Naive thymus-derived CD4-positive, alpha-beta T cell (primary cell): Measurements from ENCODE around the gene HOTAIR. TPM values are rescaled to one million over a fixed set of nuclear protein-coding genes. Genes with fewer than 3 reads are reported as not detected.

Experiments used
- ATAC-seq: fragments of 150-1000 bp; cut with Tn5 transposase; 2 replicates; pipeline ENCODE4 v1.10.0; 2021; ENCODE audit warnings: mild to moderate bottlenecking, moderate library complexity
- CTCF ChIA-PET: fragments of 350-600 bp; sonication (Branson Sonifier 250); formaldehyde crosslinking; loops from one replicate; lab custom pipeline; 2021; ENCODE audit warnings: antibody characterized with exemption; lab: Charles Lee
- POLR2A ChIA-PET: fragments of 350-600 bp; sonication (Branson Sonifier 250); formaldehyde crosslinking; loops from one replicate; lab custom pipeline; 2021; ENCODE audit warnings: antibody characterized with exemption, inconsistent platforms; lab: Charles Lee
- DNase-seq, 9 donors: peaks; one replicate each; pipeline versions ENCODE4 v3.0.0 to v3.0.0-alpha.2; 2020 to 2022; ENCODE audit warnings: mixed read lengths in 1 of 9
- H3K27ac ChIP-seq: one replicate; pipeline ENCODE4 v1.7.0; 2013; ENCODE audit warnings: mild to moderate bottlenecking, low read depth, low read length, moderate library complexity
- H3K27me3 ChIP-seq, 2 donors: one replicate each; pipeline ENCODE4 v1.7.0; 2013; ENCODE audit warnings: low read length in 2 of 2, mild to moderate bottlenecking in 2 of 2, moderate library complexity in 2 of 2; ENCODE audit not compliant: control insufficient read depth in 2 of 2, insufficient read depth in 2 of 2
- H3K36me3 ChIP-seq, 3 experiments: 1 replicate in 2 of 3; 2 replicates in 1 of 3; pipeline ENCODE4 v1.7.0; 2013; ENCODE audit warnings: low read length in 3 of 3, mild to moderate bottlenecking in 3 of 3, moderate library complexity in 1 of 3; ENCODE audit not compliant: insufficient read depth in 3 of 3, control insufficient read depth in 2 of 3
- H3K4me1 ChIP-seq, 2 donors: one replicate each; pipeline ENCODE4 v1.7.0; 2013; ENCODE audit warnings: low read length in 2 of 2, mild to moderate bottlenecking in 2 of 2, moderate library complexity in 1 of 2; ENCODE audit not compliant: control insufficient read depth in 2 of 2, insufficient read depth in 2 of 2
- H3K4me3 ChIP-seq: 2 replicates; pipeline ENCODE4 v1.7.0; 2013; ENCODE audit warnings: mild to moderate bottlenecking, low read length
- H3K9me3 ChIP-seq, 3 experiments: 1 replicate in 2 of 3; 2 replicates in 1 of 3; pipeline ENCODE4 v1.7.0; 2013; ENCODE audit warnings: low read length in 3 of 3; ENCODE audit not compliant: control insufficient read depth in 2 of 3
- H3K27ac Mint-ChIP-seq, 9 donors: one replicate each; pipeline ENCODE4 v1.8.0; 2020 to 2022; ENCODE audit warnings: mixed read lengths in 9 of 9, mild to moderate bottlenecking in 8 of 9, moderate library complexity in 5 of 9, inconsistent platforms in 2 of 9
- H3K27me3 Mint-ChIP-seq, 5 donors: one replicate each; pipeline ENCODE4 v1.8.0; 2021 to 2022; ENCODE audit warnings: mixed read lengths in 5 of 5, mild to moderate bottlenecking in 1 of 5
- H3K36me3 Mint-ChIP-seq, 5 donors: one replicate each; pipeline ENCODE4 v1.8.0; 2020 to 2022; ENCODE audit warnings: mixed read lengths in 5 of 5, mild to moderate bottlenecking in 3 of 5, inconsistent platforms in 1 of 5
- H3K4me1 Mint-ChIP-seq, 7 donors: one replicate each; pipeline ENCODE4 v1.8.0; 2020 to 2022; ENCODE audit warnings: mixed read lengths in 7 of 7, mild to moderate bottlenecking in 3 of 7, inconsistent platforms in 1 of 7
- H3K4me3 Mint-ChIP-seq, 10 donors: one replicate each; pipeline ENCODE4 v1.8.0; 2020 to 2022; ENCODE audit warnings: mild to moderate bottlenecking in 10 of 10, mixed read lengths in 10 of 10, moderate library complexity in 6 of 10, inconsistent platforms in 2 of 10
- H3K9me3 Mint-ChIP-seq, 11 donors: one replicate each; pipeline ENCODE4 v1.8.0; 2020 to 2022; ENCODE audit warnings: mixed read lengths in 11 of 11, mild to moderate bottlenecking in 4 of 11, inconsistent platforms in 1 of 11, moderate library complexity in 1 of 11
- intact Hi-C, 2 donors: fragments of 100-400 bp; cut with micrococcal nuclease; formaldehyde crosslinking; loops; one replicate each; pipeline ENCODE4 v1.15.1; 2023
- polyA plus RNA-seq, 2 donors: library from polyadenylated mRNA; unstranded; fragments of 300-500 nt; fragmentation: Illumina TruSeq; gene quantifications; one replicate each; pipeline ENCODE4 v1.2.3, GENCODE V29; 2021
- total RNA-seq, 6 experiments: library from RNA in 5 of 6; stranded (reverse) in 5 of 6; gene quantifications; 1 replicate in 5 of 6; 2 replicates in 1 of 6; pipeline ENCODE4 v1.2.3 and lab custom pipeline; 2021 to 2026

HOTAIR gene
- total and polyA plus RNA-seq, 7 experiments from 2014 or later = not detected

DNA sequence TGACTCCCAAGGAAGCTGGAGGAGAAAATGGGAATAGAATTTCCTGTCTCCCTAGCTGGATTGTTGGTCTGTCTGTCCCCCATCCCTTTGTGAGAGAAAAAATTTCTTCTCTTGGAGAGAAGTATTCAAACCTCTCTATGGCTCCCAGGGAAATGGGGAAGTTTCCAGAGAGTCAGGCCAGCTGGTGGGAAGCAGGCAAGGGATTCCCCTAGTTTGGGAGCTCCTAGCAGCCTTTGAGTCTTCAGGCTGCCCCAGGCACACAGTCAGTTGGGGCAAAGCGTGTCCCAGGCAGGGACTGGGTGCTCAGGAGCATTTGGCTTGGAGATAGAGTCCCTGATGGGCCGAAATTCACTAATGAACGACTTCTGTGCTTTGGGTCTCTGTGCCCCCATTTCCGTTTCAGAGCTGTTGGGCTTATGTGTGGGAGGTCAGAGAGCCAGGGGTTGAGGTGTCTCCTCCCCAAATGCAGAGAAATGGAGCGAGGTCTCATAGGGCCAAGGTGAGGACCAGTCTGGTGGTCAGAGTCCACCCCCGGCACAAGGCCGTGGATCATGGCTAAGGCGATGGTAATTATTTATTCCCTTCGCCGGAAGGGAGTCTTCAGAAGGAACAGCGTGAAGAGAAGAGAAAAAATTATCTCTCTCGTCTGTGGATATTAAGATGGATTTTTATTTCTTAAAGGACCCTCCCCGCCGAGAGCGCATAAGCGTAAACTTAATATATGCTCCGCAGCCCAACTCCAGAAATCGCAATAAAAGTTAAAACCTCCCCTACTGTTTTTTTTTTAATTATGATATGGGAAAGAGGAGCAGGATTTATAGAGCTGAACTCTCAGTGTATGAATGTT is 18.6 kb upstream of the HOTAIR start:
- CTCF ChIA-PET = no interaction called here
- Histone ChIP-seq H3K4me3 (no peak overlapping the region), H3K9me3 (no peaks in the 10 kb centered on the region), H3K27ac (no peak overlapping the region), H3K27me3 (peaks cover 54 to 91% of the 10 kb centered on the region in 2 donors), H3K4me1 (peaks cover 23 to 27% of the 10 kb centered on the region in 2 donors), H3K36me3 (no peaks in the 10 kb centered on the region)
- Mint-ChIP-seq H3K36me3 (peaks cover 0 to 6% (median 0%) of the 10 kb centered on the region in 5 donors), H3K9me3 (peaks cover 0 to 8% (median 0%) of the 10 kb centered on the region in 11 donors), H3K4me1 (peaks cover 33 to 65% (median 46%) of the 10 kb centered on the region in 7 donors), H3K27ac (peak overlapping the region in 5 of 9 donors; percentile 27 to 75 (median 50)), H3K27me3 (peaks cover 89 to 98% (median 92%) of the 10 kb centered on the region in 5 donors), H3K4me3 (peak overlapping the region; percentile 4 to 87 (median 62))
- DNase-seq (no peak), ATAC-seq (no peak)
- POLR2A ChIA-PET = no interaction called here
- intact Hi-C loops = loop anchor here in 1 of 2 donors (1.0 kb wide), 1 partner anchor 14 kb away; no protein-coding TSS in a partner anchor

DNA sequence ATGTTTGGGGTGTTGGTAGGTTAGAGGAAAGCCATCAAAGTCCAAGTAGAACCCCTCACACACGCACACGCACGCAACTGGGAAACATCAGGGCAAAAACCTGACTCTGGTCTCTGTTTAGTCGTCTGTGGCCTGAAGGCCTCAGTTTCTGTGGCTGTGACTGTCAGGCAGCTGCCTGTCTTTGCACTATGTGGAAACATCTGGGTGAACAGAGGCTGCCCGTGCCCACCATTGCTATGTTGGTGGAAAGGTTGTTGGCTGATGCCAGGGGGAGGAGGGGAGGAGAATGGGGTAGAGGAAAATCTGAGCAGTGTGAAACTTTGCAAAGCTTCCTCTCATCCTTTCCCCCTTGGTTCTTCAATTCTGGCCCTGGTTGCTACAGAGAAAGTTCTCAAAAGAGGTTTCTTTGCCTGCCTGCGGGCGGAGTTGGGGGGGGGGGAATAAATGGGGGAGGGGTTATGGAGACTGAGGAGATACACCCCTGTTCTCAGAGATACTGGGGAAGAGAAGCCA is 17.7 kb upstream of the HOTAIR start:
- POLR2A ChIA-PET = interaction anchor here (0.5 kb wide), 1 partner anchor 25 kb away, joined by 3 read pairs; no protein-coding TSS in a partner anchor
- peaks cover 60 to 91% of the 10 kb centered on the region in 2 donors for H3K27me3 ChIP-seq
- Mint-ChIP-seq H3K4me3 (peak overlapping the region in 1 of 10 donors; percentile 27), H3K27ac (no peak overlapping the region), H3K4me1 (peaks cover 34 to 62% (median 46%) of the 10 kb centered on the region in 7 donors), H3K27me3 (peaks cover 89 to 98% (median 92%) of the 10 kb centered on the region in 5 donors), H3K36me3 (peaks cover 0 to 6% (median 0%) of the 10 kb centered on the region in 5 donors), H3K9me3 (peaks cover 0 to 8% (median 0%) of the 10 kb centered on the region in 11 donors)
- DNase-seq = no peak
- no peak for ATAC-seq
- no peak overlapping the region for H3K27ac ChIP-seq
- H3K4me3 ChIP-seq = no peak overlapping the region
- CTCF ChIA-PET = interaction anchor here (1.1 kb wide), 1 partner anchor 8 kb away, joined by 3 read pairs; the partner anchor contains the start of gene HOXC9
- intact Hi-C loops = no loop called here
- H3K9me3 ChIP-seq = no peaks in the 10 kb centered on the region
- no peaks in the 10 kb centered on the region for H3K36me3 ChIP-seq
- H3K4me1 ChIP-seq = peaks cover 23 to 27% of the 10 kb centered on the region in 2 donors

DNA sequence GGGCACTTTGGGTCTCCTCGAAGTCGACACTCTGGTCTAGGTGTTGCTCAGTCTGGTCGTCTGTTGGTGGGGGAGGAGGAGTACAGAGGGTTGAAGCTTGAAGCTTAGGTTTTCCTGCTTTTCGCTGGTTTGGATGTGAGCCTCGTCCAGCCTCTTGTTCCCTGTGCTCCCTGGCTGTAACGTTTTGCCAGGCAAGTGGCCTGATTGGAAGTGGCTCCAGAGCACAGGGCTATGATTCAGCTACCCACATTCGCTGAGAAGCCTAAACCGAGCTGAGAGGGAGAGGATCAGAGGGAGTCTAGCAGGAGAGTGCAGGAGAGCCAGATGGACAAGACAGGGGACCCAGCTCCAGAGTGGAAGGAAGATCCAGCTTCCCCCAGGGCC is 16.3 kb upstream of the HOTAIR start:
- Histone ChIP-seq H3K4me3 (no peak overlapping the region), H3K36me3 (no peaks in the 10 kb centered on the region), H3K27me3 (peaks cover 65 to 89% of the 10 kb centered on the region in 2 donors), H3K9me3 (no peaks in the 10 kb centered on the region), H3K27ac (no peak overlapping the region), H3K4me1 (peaks cover 11 to 23% of the 10 kb centered on the region in 2 donors)
- peaks cover 0 to 14% (median 0%) of the 10 kb centered on the region in 11 donors for H3K9me3 Mint-ChIP-seq
- H3K4me3 Mint-ChIP-seq = no peak overlapping the region
- H3K4me1 Mint-ChIP-seq = peaks cover 33 to 61% (median 49%) of the 10 kb centered on the region in 7 donors
- H3K27ac Mint-ChIP-seq = no peak overlapping the region
- peaks cover 0 to 6% (median 0%) of the 10 kb centered on the region in 5 donors for H3K36me3 Mint-ChIP-seq
- H3K27me3 Mint-ChIP-seq = peaks cover 90 to 99% (median 94%) of the 10 kb centered on the region in 5 donors
- ChIA-PET CTCF (interaction anchor here (0.6 kb wide), 1 partner anchor 26 kb away, joined by 3 read pairs; no protein-coding TSS in a partner anchor), POLR2A (interaction anchor here (1.6 kb wide), 1 partner anchor 25 kb away, joined by 4 read pairs; no protein-coding TSS in a partner anchor)
- ATAC-seq = no peak
- intact Hi-C loops = no loop called here
- DNase-seq = no peak

DNA sequence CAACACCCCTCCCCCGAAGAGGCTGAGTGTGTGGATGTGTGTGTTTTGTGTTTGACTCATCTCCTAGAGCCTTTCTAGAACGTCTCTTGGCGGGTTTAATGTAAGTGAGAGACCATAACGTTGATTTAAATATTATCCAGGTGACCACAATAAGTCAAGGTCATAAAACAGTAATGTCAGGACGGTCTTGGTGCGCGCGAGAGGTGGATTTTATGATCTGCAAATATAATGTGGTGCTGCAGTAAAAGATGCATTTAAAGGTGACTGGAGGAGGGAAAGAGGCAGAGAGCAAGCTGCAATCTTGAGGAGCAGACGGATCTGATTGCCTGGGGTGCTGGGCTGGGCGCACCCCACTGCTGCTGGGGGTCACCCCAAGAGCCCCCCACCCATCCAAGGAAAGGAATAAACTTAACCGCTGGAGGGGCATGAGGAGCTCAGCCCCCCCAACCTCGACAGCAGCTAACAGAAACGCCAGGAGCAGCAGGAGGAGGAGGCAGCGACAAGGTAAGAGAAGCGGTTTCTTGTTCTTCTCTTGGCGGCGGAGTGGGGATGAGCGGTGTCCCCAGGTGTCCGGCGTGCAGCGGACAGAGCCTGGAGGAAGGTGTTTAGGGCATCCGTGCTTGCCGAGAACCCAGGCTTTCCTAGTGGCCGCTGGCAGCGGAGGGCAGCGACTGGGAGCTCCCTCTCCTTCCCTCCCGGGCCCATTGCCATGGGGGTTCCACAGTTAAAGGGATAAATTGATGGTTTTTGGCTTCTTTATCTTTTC is 15.7 kb upstream of the HOTAIR start:
- ATAC-seq (no peak), DNase-seq (no peak)
- ChIA-PET CTCF (interaction anchor here (0.6 to 1.1 kb wide), 2 partner anchors 18 to 27 kb away, joined by 3 read pairs; no protein-coding TSS in a partner anchor), POLR2A (interaction anchor here (1.6 kb wide), 1 partner anchor 26 kb away, joined by 4 read pairs; no protein-coding TSS in a partner anchor)
- intact Hi-C loops = no loop called here
- Mint-ChIP-seq H3K27me3 (peaks cover 88 to 97% (median 93%) of the 10 kb centered on the region in 5 donors), H3K4me3 (peak overlapping the region in 1 of 10 donors; percentile 1), H3K9me3 (peaks cover 0 to 14% (median 0%) of the 10 kb centered on the region in 11 donors), H3K4me1 (peaks cover 31 to 58% (median 52%) of the 10 kb centered on the region in 7 donors), H3K36me3 (peaks cover 0 to 6% (median 0%) of the 10 kb centered on the region in 5 donors), H3K27ac (peak overlapping the region in 1 of 9 donors; percentile 46)
- Histone ChIP-seq H3K27ac (no peak overlapping the region), H3K9me3 (no peaks in the 10 kb centered on the region), H3K27me3 (peaks cover 65 to 89% of the 10 kb centered on the region in 2 donors), H3K4me3 (no peak overlapping the region), H3K4me1 (peaks cover 15 to 26% of the 10 kb centered on the region in 2 donors), H3K36me3 (no peaks in the 10 kb centered on the region)

DNA sequence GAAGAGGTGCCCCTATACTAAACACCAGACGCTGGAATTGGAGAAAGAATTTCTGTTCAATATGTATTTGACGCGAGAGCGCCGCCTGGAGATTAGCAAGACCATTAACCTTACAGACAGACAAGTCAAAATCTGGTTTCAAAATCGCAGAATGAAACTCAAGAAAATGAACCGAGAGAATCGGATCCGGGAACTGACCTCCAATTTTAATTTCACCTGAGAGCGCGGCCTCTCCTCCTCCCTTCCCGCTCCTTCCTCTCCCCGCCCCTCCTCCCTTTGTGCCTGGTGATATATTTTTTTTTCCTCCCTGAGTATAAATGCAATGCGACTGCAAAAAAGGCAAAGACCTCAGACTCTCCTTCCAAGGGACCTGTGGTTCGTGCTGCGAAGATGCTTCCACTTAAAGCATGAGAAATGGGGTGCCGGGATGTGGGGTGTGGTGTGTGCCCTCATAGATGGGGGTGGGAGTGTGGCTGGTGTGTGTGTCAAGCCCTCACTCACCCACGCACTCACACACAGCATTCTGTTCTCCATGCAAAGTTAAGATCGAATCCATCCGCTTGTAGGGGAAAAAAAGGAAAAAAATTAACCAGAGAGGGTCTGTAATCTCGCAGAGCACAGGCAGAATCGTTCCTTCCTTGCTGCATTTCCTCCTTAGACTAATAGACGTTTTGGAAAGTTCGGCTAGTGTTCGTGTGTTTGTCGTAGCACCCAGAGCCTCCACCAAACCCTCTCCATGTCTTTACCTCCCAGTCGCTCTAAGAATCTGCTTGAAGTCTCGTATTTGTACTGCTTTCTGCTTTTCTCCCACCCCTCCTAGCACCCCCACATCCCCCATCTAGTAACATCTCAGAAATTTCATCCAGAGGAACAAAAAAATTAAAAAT is 14.7 kb upstream of the HOTAIR start:
- H3K9me3 ChIP-seq = no peaks in the 10 kb centered on the region
- H3K36me3 Mint-ChIP-seq = peaks cover 0 to 6% (median 0%) of the 10 kb centered on the region in 5 donors
- CTCF ChIA-PET = interaction anchor here (1.1 kb wide), 1 partner anchor 17 kb away, joined by 3 read pairs; no protein-coding TSS in a partner anchor

More for the DNA sequence above, 14.7 kb upstream of the HOTAIR start:
- H3K27me3 ChIP-seq = peaks cover 72 to 87% of the 10 kb centered on the region in 2 donors
- H3K36me3 ChIP-seq = no peaks in the 10 kb centered on the region
- POLR2A ChIA-PET = interaction anchor here (0.8 to 1.6 kb wide), 2 partner anchors 10 to 27 kb away, joined by 3 to 4 read pairs; partner anchors contain the start of gene HOXC9
- no peak overlapping the region for H3K4me3 ChIP-seq
- no peak overlapping the region for H3K27ac ChIP-seq
- peaks cover 88 to 97% (median 93%) of the 10 kb centered on the region in 5 donors for H3K27me3 Mint-ChIP-seq
- DNase-seq (peak in 1 of 9 donors; percentile 40), ATAC-seq (no peak)
- peaks cover 32 to 56% (median 52%) of the 10 kb centered on the region in 7 donors for H3K4me1 Mint-ChIP-seq
- intact Hi-C loops = loop anchor here in 1 of 2 donors (2.0 to 5.0 kb wide), 3 partner anchors 37 to 199 kb away; partner anchors contain the start of genes HOXC12 and HOXC6
- H3K27ac Mint-ChIP-seq = peak overlapping the region in 1 of 9 donors; percentile 13
- peak overlapping the region; percentile 22 to 75 (median 59) for H3K4me3 Mint-ChIP-seq
- H3K4me1 ChIP-seq = peaks cover 20 to 23% of the 10 kb centered on the region in 2 donors
- peaks cover 0 to 14% (median 0%) of the 10 kb centered on the region in 11 donors for H3K9me3 Mint-ChIP-seq
